ENCODE measurements around the gene SATB2. TPM values are rescaled to one million over a fixed set of nuclear protein-coding genes. Genes with fewer than 3 reads are reported as not detected.

Gene SATB2
- total RNA-seq, 1 experiment from 2014 or later, result 7.8 TPM

GRCh38 chr2:199364153-199364552 is 93.6 kb downstream of the SATB2 start:
- BruUV-seq (replicated peaks), result no TSS peak
- no peaks in the 10 kb centered on the region for H3K27me3 ChIP-seq (ENCODE audit: insufficient read depth, low read depth)
- H4K20me1 ChIP-seq (ENCODE audit: insufficient read depth), result no peaks in the 10 kb centered on the region
- no peak overlapping the region for H2AFZ ChIP-seq
- no peak overlapping the region for H3K4me3 ChIP-seq
- H3F3A ChIP-seq (ENCODE audit: insufficient read depth, low read depth), result no peaks in the 10 kb centered on the region
- POLR2A ChIA-PET (ENCODE audit: unreplicated experiment), result no interaction called here
- no peak overlapping the region for H3K4me2 ChIP-seq
- no peaks in the 10 kb centered on the region for H3K9me3 ChIP-seq (ENCODE audit: insufficient read depth, low read depth)
- no peaks in the 10 kb centered on the region for H3K9me2 ChIP-seq (ENCODE audit: insufficient read depth)
- H3K27ac ChIP-seq, result no peak overlapping the region
- intact Hi-C loops (cut with micrococcal nuclease; ENCODE audit: unreplicated experiment), result no loop called here
- CTCF ChIA-PET, result no interaction called here
- no peak for DNase-seq
- TF ChIP-seq CTCF (conservative IDR thresholded peaks at IDR 0.05) (no peak), EZH2 (IDR thresholded peaks at IDR 0.05; ENCODE audit: low read depth) (no peak)
- no peaks in the 10 kb centered on the region for H3K79me2 ChIP-seq (ENCODE audit: low read depth)
- no peaks in the 10 kb centered on the region for H3K4me1 ChIP-seq (replicated peaks; ENCODE audit: insufficient read depth)
- H3K36me3 ChIP-seq (ENCODE audit: low read depth), result 0 out of 2 replicates have a peak, but pooled peaks cover 3% of the 10 kb centered on the region

- BruUV-seq (replicated peaks), result no TSS peak
- Histone ChIP-seq H3K4me1 (replicated peaks; ENCODE audit: insufficient read depth) (no peaks in the 10 kb centered on the region), H3K27me3 (ENCODE audit: insufficient read depth, low read depth) (no peaks in the 10 kb centered on the region), H4K20me1 (ENCODE audit: insufficient read depth) (peaks cover 5% of the 10 kb centered on the region; the same call in 1 of the 2 replicates), H3K9me3 (ENCODE audit: insufficient read depth, low read depth) (no peaks in the 10 kb centered on the region), H3K27ac (no peak overlapping the region), H3K4me3 (no peak overlapping the region), H3K9me2 (ENCODE audit: insufficient read depth) (no peaks in the 10 kb centered on the region), H3K4me2 (no peak overlapping the region), H3K79me2 (ENCODE audit: low read depth) (no peaks in the 10 kb centered on the region), H3F3A (ENCODE audit: insufficient read depth, low read depth) (no peaks in the 10 kb centered on the region), H3K36me3 (ENCODE audit: low read depth) (no peaks in the 10 kb centered on the region), H2AFZ (no peak overlapping the region)
- intact Hi-C loops (cut with micrococcal nuclease; ENCODE audit: unreplicated experiment), result no loop called here
- POLR2A ChIA-PET (ENCODE audit: unreplicated experiment), result no interaction called here
- no peak for DNase-seq
- CTCF ChIA-PET, result no interaction called here
- TF ChIP-seq CTCF (conservative IDR thresholded peaks at IDR 0.05) (no peak), EZH2 (IDR thresholded peaks at IDR 0.05; ENCODE audit: low read depth) (no peak)
These were observed 101.3 kb downstream of the SATB2 start for GRCh38 chr2:199356412-199356811.

DNA sequence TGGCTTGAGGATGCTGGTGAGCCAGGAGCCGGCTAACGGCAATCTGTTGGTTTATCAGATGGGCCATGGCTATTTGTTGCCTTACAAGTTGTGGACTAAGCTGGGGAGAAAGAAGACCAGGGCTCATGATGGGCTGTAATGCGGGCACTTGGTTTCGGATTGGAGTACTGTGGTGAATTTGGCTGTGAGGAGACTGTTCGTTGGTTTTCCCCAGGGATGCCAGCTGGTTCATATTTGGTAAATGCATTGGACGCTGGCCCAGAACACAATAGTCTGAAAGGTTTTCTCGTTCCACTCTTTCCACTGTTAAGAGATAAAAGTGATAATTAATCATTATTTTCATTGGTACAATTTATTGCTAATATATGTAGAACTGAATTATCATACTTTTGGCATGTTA is 108.9 kb downstream of the SATB2 start:
- CTCF ChIA-PET, result no interaction called here
- POLR2A ChIA-PET (ENCODE audit: unreplicated experiment), result no interaction called here

More for the DNA sequence above, 108.9 kb downstream of the SATB2 start:
- Histone ChIP-seq H4K20me1 (ENCODE audit: insufficient read depth) (peaks cover 5% of the 10 kb centered on the region; the same call in 1 of the 2 replicates), H3K4me1 (replicated peaks; ENCODE audit: insufficient read depth) (no peaks in the 10 kb centered on the region), H3K79me2 (ENCODE audit: low read depth) (no peaks in the 10 kb centered on the region), H3K9me3 (ENCODE audit: insufficient read depth, low read depth) (no peaks in the 10 kb centered on the region), H3K27ac (no peak overlapping the region), H3K4me2 (no peak overlapping the region), H2AFZ (no peak overlapping the region), H3K9me2 (ENCODE audit: insufficient read depth) (no peaks in the 10 kb centered on the region), H3K27me3 (ENCODE audit: insufficient read depth, low read depth) (no peaks in the 10 kb centered on the region), H3F3A (ENCODE audit: insufficient read depth, low read depth) (no peaks in the 10 kb centered on the region), H3K36me3 (ENCODE audit: low read depth) (no peaks in the 10 kb centered on the region), H3K4me3 (no peak overlapping the region)
- BruUV-seq (replicated peaks), result no TSS peak
- TF ChIP-seq CTCF (conservative IDR thresholded peaks at IDR 0.05), result no peak
- TF ChIP-seq EZH2 (IDR thresholded peaks at IDR 0.05; ENCODE audit: low read depth), result no peak
- intact Hi-C loops (cut with micrococcal nuclease; ENCODE audit: unreplicated experiment), result no loop called here
- no peak for DNase-seq
